WTC11 (cell line): Measurements from ENCODE around the gene ARHGEF10L. TPM values are rescaled to one million over a fixed set of nuclear protein-coding genes. Genes with fewer than 3 reads are reported as not detected.
A peak's percentile ranks its signal among the peaks of the same experiment; 100 is the strongest.

Source experiments
- ATAC-seq: fragments of 200-7000 bp; cut with Tn5 transposase; 2 replicates; pipeline ENCODE4 v1.10.0; 2021; ENCODE audit warnings: mild to moderate bottlenecking, moderate library complexity
- CTCF ChIA-PET: fragments of 300-600 bp; sonication (Branson Sonifier 250); formaldehyde crosslinking; loops from one replicate; lab custom pipeline; 2021; ENCODE audit warnings: antibody characterized with exemption; lab: Charles Lee
- POLR2A ChIA-PET: fragments of 350-600 bp; sonication (Branson Sonifier 250); formaldehyde crosslinking; loops from one replicate; lab custom pipeline; 2021; ENCODE audit warnings: antibody characterized with exemption; lab: Charles Lee
- DNase-seq: peaks from one replicate; pipeline ENCODE4 v3.0.0; 2021; ENCODE audit warnings: low spot score
- H3K27ac Mint-ChIP-seq: 2 replicates; pipeline ENCODE4 v1.8.0; 2021; ENCODE audit warnings: mixed read lengths
- H3K27me3 Mint-ChIP-seq: 2 replicates; pipeline ENCODE4 v1.8.0; 2021; ENCODE audit warnings: low read depth, mild to moderate bottlenecking, moderate library complexity, mixed read lengths
- H3K36me3 Mint-ChIP-seq: 2 replicates; pipeline ENCODE4 v1.8.0; 2021; ENCODE audit warnings: mixed read lengths
- H3K4me1 Mint-ChIP-seq: 2 replicates; pipeline ENCODE4 v1.8.0; 2022; ENCODE audit warnings: mixed read lengths
- H3K4me3 Mint-ChIP-seq: 2 replicates; pipeline ENCODE4 v1.8.0; 2021; ENCODE audit warnings: mild to moderate bottlenecking, moderate library complexity, mixed read lengths
- H3K9me3 Mint-ChIP-seq: 2 replicates; pipeline ENCODE4 v1.8.0; 2021; ENCODE audit warnings: mixed read lengths
- CREB1 ChIP-seq: sonication (generic); formaldehyde crosslinking; IDR thresholded peaks from 2 replicates; pipeline ENCODE4 v1.8.0; 2023; ENCODE audit warnings: mild to moderate bottlenecking, missing genetic modification reagents
- FOXJ3 ChIP-seq: sonication (generic); formaldehyde crosslinking; IDR thresholded peaks from 2 replicates; pipeline ENCODE4 v1.9.0; 2021; ENCODE audit warnings: missing genetic modification reagents, mild to moderate bottlenecking, borderline replicate concordance
- IRF1 ChIP-seq: sonication (generic); formaldehyde crosslinking; IDR thresholded peaks from 2 replicates; pipeline ENCODE4 v1.8.0; 2023; ENCODE audit warnings: missing genetic modification reagents
- JAZF1 ChIP-seq: fragments of 250-450 bp; sonication (Bioruptor Pico); IDR thresholded peaks from 2 replicates; pipeline ENCODE4 v1.9.0; 2021; ENCODE audit warnings: moderate library complexity, mild to moderate bottlenecking, inconsistent platforms
- MYBL2 ChIP-seq: sonication (generic); formaldehyde crosslinking; IDR thresholded peaks from 2 replicates; pipeline ENCODE4 v1.8.1; 2023; ENCODE audit warnings: mild to moderate bottlenecking, moderate library complexity, missing genetic modification reagents
- NR1H2 ChIP-seq: sonication (generic); formaldehyde crosslinking; IDR thresholded peaks from 2 replicates; pipeline ENCODE4 v1.9.0; 2021; ENCODE audit warnings: mild to moderate bottlenecking, moderate library complexity, missing genetic modification reagents
- NR3C1 ChIP-seq: sonication (generic); formaldehyde crosslinking; conservative IDR thresholded peaks from 2 replicates; pipeline ENCODE4 v1.8.1; 2023; ENCODE audit warnings: low read depth, mild to moderate bottlenecking, missing genetic modification reagents
- SMAD3 ChIP-seq: sonication (generic); formaldehyde crosslinking; IDR thresholded peaks from 2 replicates; pipeline ENCODE4 v1.8.0; 2022; ENCODE audit warnings: missing genetic modification reagents, mild to moderate bottlenecking, borderline replicate concordance
- SOX15 ChIP-seq: fragments of 250-450 bp; sonication (Bioruptor Pico); IDR thresholded peaks from 2 replicates; pipeline ENCODE4 v1.9.0; 2021; ENCODE audit warnings: mild to moderate bottlenecking
- STAT6 ChIP-seq: sonication (generic); formaldehyde crosslinking; conservative IDR thresholded peaks from 2 replicates; pipeline ENCODE4 v1.8.1; 2023; ENCODE audit warnings: mild to moderate bottlenecking, low read depth, missing genetic modification reagents, moderate library complexity
- ZNF138 ChIP-seq: sonication (generic); formaldehyde crosslinking; conservative IDR thresholded peaks from 2 replicates; pipeline ENCODE4 v1.8.1; 2022; ENCODE audit warnings: mild to moderate bottlenecking, moderate library complexity, missing genetic modification reagents
- ZNF317 ChIP-seq: sonication (generic); formaldehyde crosslinking; IDR thresholded peaks from 2 replicates; pipeline ENCODE4 v1.8.1; 2023; ENCODE audit warnings: low read depth, mild to moderate bottlenecking, moderate library complexity, missing genetic modification reagents, borderline replicate concordance
- ZNF416 ChIP-seq: fragments of 250-450 bp; sonication (Bioruptor Pico); IDR thresholded peaks from 2 replicates; pipeline ENCODE4 v1.9.0; 2021; ENCODE audit warnings: mild to moderate bottlenecking, inconsistent platforms
- total RNA-seq: library from RNA; stranded (reverse); gene quantifications from 3 replicates; pipeline ENCODE4 v1.2.3, GENCODE V29; 2021
- TF ChIP-seq, protein P1 (sequence below): sonication (generic); formaldehyde crosslinking; IDR thresholded peaks from 2 replicates; pipeline ENCODE4 v1.8.0; 2022; ENCODE audit warnings: mild to moderate bottlenecking, missing genetic modification reagents
- TF ChIP-seq, protein P2 (sequence below): sonication (generic); formaldehyde crosslinking; IDR thresholded peaks from 2 replicates; pipeline ENCODE4 v1.8.1; 2022; ENCODE audit warnings: low read depth, missing genetic modification reagents, borderline replicate concordance
- TF ChIP-seq, protein P3 (sequence below): fragments of 250-450 bp; sonication (Bioruptor Pico); IDR thresholded peaks from 2 replicates; pipeline ENCODE4 v1.9.0; 2021; ENCODE audit warnings: mild to moderate bottlenecking
- TF ChIP-seq, protein P4 (sequence below): sonication (generic); formaldehyde crosslinking; IDR thresholded peaks from 2 replicates; pipeline ENCODE4 v1.8.1; 2023; ENCODE audit warnings: mild to moderate bottlenecking, missing genetic modification reagents, borderline replicate concordance
- TF ChIP-seq, protein P5 (sequence below): sonication (generic); formaldehyde crosslinking; IDR thresholded peaks from 2 replicates; pipeline ENCODE4 v1.8.1; 2023; ENCODE audit warnings: mild to moderate bottlenecking, missing genetic modification reagents, moderate library complexity
- TF ChIP-seq, protein P6 (sequence below): fragments of 250-450 bp; sonication (Bioruptor Pico); IDR thresholded peaks from 2 replicates; pipeline ENCODE4 v1.8.0; 2021; ENCODE audit warnings: mild to moderate bottlenecking

The ARHGEF10L gene
- total RNA-seq, 1 experiment from 2014 or later: 34.4 TPM

GRCh38 chr1:17609529-17609928 lies 70.0 kb downstream of the ARHGEF10L start:
- Mint-ChIP-seq H3K4me3 (no peak overlapping the region), H3K4me1 (peaks cover 12% of the 10 kb centered on the region)
- TF ChIP-seq MYBL2 (CRISPR knock-in tag): no peak
- TF ChIP-seq, protein P1, sequence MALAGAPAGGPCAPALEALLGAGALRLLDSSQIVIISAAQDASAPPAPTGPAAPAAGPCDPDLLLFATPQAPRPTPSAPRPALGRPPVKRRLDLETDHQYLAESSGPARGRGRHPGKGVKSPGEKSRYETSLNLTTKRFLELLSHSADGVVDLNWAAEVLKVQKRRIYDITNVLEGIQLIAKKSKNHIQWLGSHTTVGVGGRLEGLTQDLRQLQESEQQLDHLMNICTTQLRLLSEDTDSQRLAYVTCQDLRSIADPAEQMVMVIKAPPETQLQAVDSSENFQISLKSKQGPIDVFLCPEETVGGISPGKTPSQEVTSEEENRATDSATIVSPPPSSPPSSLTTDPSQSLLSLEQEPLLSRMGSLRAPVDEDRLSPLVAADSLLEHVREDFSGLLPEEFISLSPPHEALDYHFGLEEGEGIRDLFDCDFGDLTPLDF: no peak
- TF ChIP-seq JAZF1 (CRISPR knock-in tag): no peak
- TF ChIP-seq ZNF317 (CRISPR knock-in tag): no peak
- TF ChIP-seq SOX15 (CRISPR knock-in tag): no peak
- TF ChIP-seq NR1H2 (CRISPR knock-in tag): no peak
- TF ChIP-seq, all 79 proteins: peak for 0
- no peak for DNase-seq
- Mint-ChIP-seq H3K27me3 (no peaks in the 10 kb centered on the region), H3K36me3 (peaks cover 6% of the 10 kb centered on the region; the same call in 1 of the 2 replicates), H3K9me3 (no peaks in the 10 kb centered on the region), H3K27ac (peak overlapping the region; percentile 93)
- ChIA-PET POLR2A (no interaction called here), CTCF (interaction anchor here (0.8 to 18.6 kb wide), 5 partner anchors 22 to 115 kb away, joined by 3 to 273 read pairs (median 5); no protein-coding TSS in a partner anchor)
- no peak for ATAC-seq

GRCh38 chr1:17610085-17610484 lies 70.6 kb downstream of the ARHGEF10L start:
- Mint-ChIP-seq H3K9me3 (no peaks in the 10 kb centered on the region), H3K4me3 (no peak overlapping the region), H3K4me1 (peaks cover 12% of the 10 kb centered on the region), H3K27me3 (no peaks in the 10 kb centered on the region), H3K27ac (no peak overlapping the region), H3K36me3 (peaks cover 6% of the 10 kb centered on the region; the same call in 1 of the 2 replicates)
- DNase-seq (no peak), ATAC-seq (no peak)
- POLR2A ChIA-PET: interaction anchor here (1.3 kb wide), 1 partner anchor 69 kb away, joined by 3 read pairs; no protein-coding TSS in a partner anchor
- TF ChIP-seq, protein P1: no peak
- TF ChIP-seq, protein P2, sequence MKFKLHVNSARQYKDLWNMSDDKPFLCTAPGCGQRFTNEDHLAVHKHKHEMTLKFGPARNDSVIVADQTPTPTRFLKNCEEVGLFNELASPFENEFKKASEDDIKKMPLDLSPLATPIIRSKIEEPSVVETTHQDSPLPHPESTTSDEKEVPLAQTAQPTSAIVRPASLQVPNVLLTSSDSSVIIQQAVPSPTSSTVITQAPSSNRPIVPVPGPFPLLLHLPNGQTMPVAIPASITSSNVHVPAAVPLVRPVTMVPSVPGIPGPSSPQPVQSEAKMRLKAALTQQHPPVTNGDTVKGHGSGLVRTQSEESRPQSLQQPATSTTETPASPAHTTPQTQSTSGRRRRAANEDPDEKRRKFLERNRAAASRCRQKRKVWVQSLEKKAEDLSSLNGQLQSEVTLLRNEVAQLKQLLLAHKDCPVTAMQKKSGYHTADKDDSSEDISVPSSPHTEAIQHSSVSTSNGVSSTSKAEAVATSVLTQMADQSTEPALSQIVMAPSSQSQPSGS (CRISPR knock-in tag): no peak
- TF ChIP-seq FOXJ3: no peak
- TF ChIP-seq NR3C1 (CRISPR knock-in tag): no peak
- no peak for TF ChIP-seq NR1H2 (CRISPR knock-in tag)
- TF ChIP-seq IRF1 (CRISPR knock-in tag): no peak
- TF ChIP-seq ZNF138 (CRISPR knock-in tag): no peak
- TF ChIP-seq STAT6: no peak
- TF ChIP-seq, protein P3, sequence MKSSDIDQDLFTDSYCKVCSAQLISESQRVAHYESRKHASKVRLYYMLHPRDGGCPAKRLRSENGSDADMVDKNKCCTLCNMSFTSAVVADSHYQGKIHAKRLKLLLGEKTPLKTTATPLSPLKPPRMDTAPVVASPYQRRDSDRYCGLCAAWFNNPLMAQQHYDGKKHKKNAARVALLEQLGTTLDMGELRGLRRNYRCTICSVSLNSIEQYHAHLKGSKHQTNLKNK (CRISPR knock-in tag): no peak
- TF ChIP-seq ZNF416 (CRISPR knock-in tag): no peak
- TF ChIP-seq, protein P4, sequence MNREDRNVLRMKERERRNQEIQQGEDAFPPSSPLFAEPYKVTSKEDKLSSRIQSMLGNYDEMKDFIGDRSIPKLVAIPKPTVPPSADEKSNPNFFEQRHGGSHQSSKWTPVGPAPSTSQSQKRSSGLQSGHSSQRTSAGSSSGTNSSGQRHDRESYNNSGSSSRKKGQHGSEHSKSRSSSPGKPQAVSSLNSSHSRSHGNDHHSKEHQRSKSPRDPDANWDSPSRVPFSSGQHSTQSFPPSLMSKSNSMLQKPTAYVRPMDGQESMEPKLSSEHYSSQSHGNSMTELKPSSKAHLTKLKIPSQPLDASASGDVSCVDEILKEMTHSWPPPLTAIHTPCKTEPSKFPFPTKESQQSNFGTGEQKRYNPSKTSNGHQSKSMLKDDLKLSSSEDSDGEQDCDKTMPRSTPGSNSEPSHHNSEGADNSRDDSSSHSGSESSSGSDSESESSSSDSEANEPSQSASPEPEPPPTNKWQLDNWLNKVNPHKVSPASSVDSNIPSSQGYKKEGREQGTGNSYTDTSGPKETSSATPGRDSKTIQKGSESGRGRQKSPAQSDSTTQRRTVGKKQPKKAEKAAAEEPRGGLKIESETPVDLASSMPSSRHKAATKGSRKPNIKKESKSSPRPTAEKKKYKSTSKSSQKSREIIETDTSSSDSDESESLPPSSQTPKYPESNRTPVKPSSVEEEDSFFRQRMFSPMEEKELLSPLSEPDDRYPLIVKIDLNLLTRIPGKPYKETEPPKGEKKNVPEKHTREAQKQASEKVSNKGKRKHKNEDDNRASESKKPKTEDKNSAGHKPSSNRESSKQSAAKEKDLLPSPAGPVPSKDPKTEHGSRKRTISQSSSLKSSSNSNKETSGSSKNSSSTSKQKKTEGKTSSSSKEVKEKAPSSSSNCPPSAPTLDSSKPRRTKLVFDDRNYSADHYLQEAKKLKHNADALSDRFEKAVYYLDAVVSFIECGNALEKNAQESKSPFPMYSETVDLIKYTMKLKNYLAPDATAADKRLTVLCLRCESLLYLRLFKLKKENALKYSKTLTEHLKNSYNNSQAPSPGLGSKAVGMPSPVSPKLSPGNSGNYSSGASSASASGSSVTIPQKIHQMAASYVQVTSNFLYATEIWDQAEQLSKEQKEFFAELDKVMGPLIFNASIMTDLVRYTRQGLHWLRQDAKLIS (CRISPR knock-in tag): no peak
- TF ChIP-seq, protein P5, sequence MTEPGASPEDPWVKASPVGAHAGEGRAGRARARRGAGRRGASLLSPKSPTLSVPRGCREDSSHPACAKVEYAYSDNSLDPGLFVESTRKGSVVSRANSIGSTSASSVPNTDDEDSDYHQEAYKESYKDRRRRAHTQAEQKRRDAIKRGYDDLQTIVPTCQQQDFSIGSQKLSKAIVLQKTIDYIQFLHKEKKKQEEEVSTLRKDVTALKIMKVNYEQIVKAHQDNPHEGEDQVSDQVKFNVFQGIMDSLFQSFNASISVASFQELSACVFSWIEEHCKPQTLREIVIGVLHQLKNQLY (CRISPR knock-in tag): no peak
- no peak for TF ChIP-seq ZNF317 (CRISPR knock-in tag)
- no peak for TF ChIP-seq CREB1 (CRISPR knock-in tag)
- TF ChIP-seq, protein P6, sequence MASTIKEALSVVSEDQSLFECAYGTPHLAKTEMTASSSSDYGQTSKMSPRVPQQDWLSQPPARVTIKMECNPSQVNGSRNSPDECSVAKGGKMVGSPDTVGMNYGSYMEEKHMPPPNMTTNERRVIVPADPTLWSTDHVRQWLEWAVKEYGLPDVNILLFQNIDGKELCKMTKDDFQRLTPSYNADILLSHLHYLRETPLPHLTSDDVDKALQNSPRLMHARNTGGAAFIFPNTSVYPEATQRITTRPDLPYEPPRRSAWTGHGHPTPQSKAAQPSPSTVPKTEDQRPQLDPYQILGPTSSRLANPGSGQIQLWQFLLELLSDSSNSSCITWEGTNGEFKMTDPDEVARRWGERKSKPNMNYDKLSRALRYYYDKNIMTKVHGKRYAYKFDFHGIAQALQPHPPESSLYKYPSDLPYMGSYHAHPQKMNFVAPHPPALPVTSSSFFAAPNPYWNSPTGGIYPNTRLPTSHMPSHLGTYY: no peak
- TF ChIP-seq SMAD3: no peak
- TF ChIP-seq, all 79 proteins: peak for 0
- CTCF ChIA-PET: interaction anchor here (0.5 to 18.6 kb wide), 6 partner anchors 22 to 864 kb away, joined by 3 to 273 read pairs (median 5); no protein-coding TSS in a partner anchor
